KMS-11 (cell line): ENCODE data around the gene MAP7.

Experiments used
- H2AFZ ChIP-seq: fragments of 200-600 bp; sonication (generic); 2 replicates; pipeline ENCODE4 v1.6.1; 2016; ENCODE audit warnings: antibody characterized with exemption, mixed run types, low read depth
- H3K27ac ChIP-seq: fragments of 200-600 bp; sonication (generic); 2 replicates; pipeline ENCODE4 v1.6.1; 2016; ENCODE audit warnings: mild to moderate bottlenecking, mixed run types
- H3K27me3 ChIP-seq: fragments of 200-600 bp; sonication (generic); 2 replicates; pipeline ENCODE4 v1.6.1; 2017; ENCODE audit warnings: mild to moderate bottlenecking, low read depth, mixed run types, moderate library complexity; ENCODE audit not compliant: insufficient read depth
- H3K36me3 ChIP-seq: fragments of 200-600 bp; sonication (generic); 2 replicates; pipeline ENCODE4 v1.6.1; 2017; ENCODE audit warnings: mild to moderate bottlenecking, mixed run types; ENCODE audit not compliant: insufficient read depth
- H3K4me1 ChIP-seq: fragments of 200-600 bp; sonication (generic); 2 replicates; pipeline ENCODE4 v1.6.1; 2016; ENCODE audit warnings: mild to moderate bottlenecking, low read depth, mixed run types; ENCODE audit not compliant: poor library complexity, severe bottlenecking
- H3K4me2 ChIP-seq: fragments of 200-600 bp; sonication (generic); 2 replicates; pipeline ENCODE4 v1.7.0; 2016; ENCODE audit warnings: mild to moderate bottlenecking, mixed run types
- H3K4me3 ChIP-seq: fragments of 200-600 bp; sonication (generic); IDR thresholded peaks from 2 replicates; pipeline ENCODE4 v1.6.1; 2017; ENCODE audit warnings: low read depth, low read length, mixed read lengths; ENCODE audit not compliant: insufficient read depth
- H3K79me2 ChIP-seq: fragments of 200-600 bp; sonication (generic); 2 replicates; pipeline ENCODE4 v1.6.1; 2016; ENCODE audit warnings: low read depth, mixed run types; ENCODE audit not compliant: insufficient read depth
- H3K9ac ChIP-seq: fragments of 200-600 bp; sonication (generic); 2 replicates; pipeline ENCODE4 v1.6.1; 2016; ENCODE audit warnings: mild to moderate bottlenecking, mixed run types
- H4K20me1 ChIP-seq: fragments of 200-600 bp; sonication (generic); 2 replicates; pipeline ENCODE4 v1.6.1; 2016; ENCODE audit warnings: mild to moderate bottlenecking, mixed run types; ENCODE audit not compliant: insufficient read depth
- CTCF ChIP-seq: fragments of 200-600 bp; sonication (generic); conservative IDR thresholded peaks from 2 replicates; pipeline ENCODE4 v1.6.1; 2017; ENCODE audit warnings: low read depth, mild to moderate bottlenecking, antibody characterized with exemption, low read length, moderate library complexity, mixed read lengths

Gene MAP7

GRCh38 chr6:136550330-136551071 lies at the start of gene MAP7:
MAP7 (minus strand) TSS chr6:136550422; CDS start chr6:136550408, 14 bp downstream.
- Histone ChIP-seq H3K9ac (peak within 1 kb of the TSS; percentile 25; the same call in 1 of the 2 replicates), H3K79me2 (no peaks in the 10 kb centered on the region), H3K4me1 (peaks cover 9% of the 10 kb centered on the region), H2AFZ (peak within 1 kb of the TSS; percentile 76), H3K4me2 (peak within 1 kb of the TSS; percentile 78), H3K4me3 (no peak within 1 kb of the TSS), H4K20me1 (no peaks in the 10 kb centered on the region), H3K27ac (no peak within 1 kb of the TSS), H3K36me3 (no peaks in the 10 kb centered on the region), H3K27me3 (peaks cover 5% of the 10 kb centered on the region; the same call in 1 of the 2 replicates)
- peak; percentile 72 for TF ChIP-seq CTCF

GRCh38 chr6:136599329-136600011 lies 49.2 kb upstream of the MAP7 start:
- Histone ChIP-seq H3K4me3 (no peak overlapping the region), H3K4me1 (peaks cover 3% of the 10 kb centered on the region), H3K27me3 (no peaks in the 10 kb centered on the region), H3K27ac (no peak overlapping the region), H3K9ac (no peak overlapping the region), H3K4me2 (no peak overlapping the region), H4K20me1 (no peaks in the 10 kb centered on the region), H3K79me2 (no peaks in the 10 kb centered on the region), H2AFZ (no peak overlapping the region), H3K36me3 (no peaks in the 10 kb centered on the region)
- TF ChIP-seq CTCF: no peak

GRCh38 chr6:136598048-136598447 lies 47.8 kb upstream of the MAP7 start:
- no peak overlapping the region for H3K4me2 ChIP-seq
- H3K27ac ChIP-seq: no peak overlapping the region
- H2AFZ ChIP-seq: no peak overlapping the region
- no peak for TF ChIP-seq CTCF
- H3K27me3 ChIP-seq: no peaks in the 10 kb centered on the region
- no peaks in the 10 kb centered on the region for H3K79me2 ChIP-seq
- H3K4me1 ChIP-seq: peaks cover 11% of the 10 kb centered on the region
- no peaks in the 10 kb centered on the region for H3K36me3 ChIP-seq
- H3K9ac ChIP-seq: no peak overlapping the region
- no peaks in the 10 kb centered on the region for H4K20me1 ChIP-seq
- no peak overlapping the region for H3K4me3 ChIP-seq

- H3K79me2 ChIP-seq: no peaks in the 10 kb centered on the region
- no peak overlapping the region for H2AFZ ChIP-seq
- H3K4me2 ChIP-seq: no peak overlapping the region
- TF ChIP-seq CTCF: no peak
- H4K20me1 ChIP-seq: no peaks in the 10 kb centered on the region
- no peak overlapping the region for H3K4me3 ChIP-seq
- H3K9ac ChIP-seq: no peak overlapping the region
- H3K36me3 ChIP-seq: no peaks in the 10 kb centered on the region
- no peak overlapping the region for H3K27ac ChIP-seq
- no peaks in the 10 kb centered on the region for H3K27me3 ChIP-seq
- peaks cover 11% of the 10 kb centered on the region for H3K4me1 ChIP-seq
Measured at GRCh38 chr6:136594671-136595070, 44.4 kb upstream of the MAP7 start.
